GM15510 (cell line): ENCODE data around the gene LRRC70.

ENCODE experiments used
- POLR2A ChIP-seq: IDR thresholded peaks from 3 replicates; pipeline ENCODE4 v1.6.1; 2011; ENCODE audit warnings: borderline replicate concordance; ENCODE audit not compliant: insufficient read length; ENCODE audit errors: extremely low read depth

The LRRC70 gene

GRCh38 chr5:62578540-62578939 is at the start of gene LRRC70:
Gene LRRC70, plus strand, starts transcription at chr5:62578819. Its CDS starts 620 bp downstream, at chr5:62579439.
- TF ChIP-seq POLR2A, result no peak

- no peak for TF ChIP-seq POLR2A
Observed at GRCh38 chr5:62533597-62533996, 45.0 kb upstream of the LRRC70 start.

- TF ChIP-seq POLR2A, result no peak
Observed at GRCh38 chr5:62534461-62535236, 44.0 kb upstream of the LRRC70 start.

- TF ChIP-seq POLR2A, result no peak
Observed at GRCh38 chr5:62536232-62536631, 42.4 kb upstream of the LRRC70 start.

- no peak for TF ChIP-seq POLR2A
Observed at GRCh38 chr5:62536783-62537182, 41.8 kb upstream of the LRRC70 start.

- no peak for TF ChIP-seq POLR2A
Observed at GRCh38 chr5:62538017-62538942, 40.3 kb upstream of the LRRC70 start.

- no peak for TF ChIP-seq POLR2A
Observed at GRCh38 chr5:62542720-62543119, 35.9 kb upstream of the LRRC70 start.

GRCh38 chr5:62547945-62548630 is 30.5 kb upstream of the LRRC70 start:
- TF ChIP-seq POLR2A, result no peak

GRCh38 chr5:62550103-62550502 is 28.5 kb upstream of the LRRC70 start:
- TF ChIP-seq POLR2A, result no peak

GRCh38 chr5:62555930-62556329 is 22.7 kb upstream of the LRRC70 start:
- TF ChIP-seq POLR2A, result no peak

GRCh38 chr5:62558941-62559340 is 19.7 kb upstream of the LRRC70 start:
- no peak for TF ChIP-seq POLR2A

- no peak for TF ChIP-seq POLR2A
Observed at GRCh38 chr5:62560786-62561185, 17.8 kb upstream of the LRRC70 start.

GRCh38 chr5:62561896-62562295 is 16.7 kb upstream of the LRRC70 start:
- no peak for TF ChIP-seq POLR2A

- no peak for TF ChIP-seq POLR2A
Observed at GRCh38 chr5:62562867-62563266, 15.8 kb upstream of the LRRC70 start.

GRCh38 chr5:62564101-62564500 is 14.5 kb upstream of the LRRC70 start:
- TF ChIP-seq POLR2A, result no peak
